Suppressor macrophage treated with lipopolysaccharide for 1 hour (primary cell): Measurements from ENCODE around the gene APBB2.
A peak's percentile ranks its signal among the peaks of the same experiment; 100 is the strongest.
"Not testable (repeated sequence)": the region's sequence is repeated elsewhere in the genome, so short reads cannot be mapped to it uniquely, and the experiment has no call there.

ENCODE experiments used
- DNase-seq, 3 donors: peaks; one replicate each; pipeline ENCODE4 v3.0.0-alpha.2; 2020 to 2022

Gene APBB2

GRCh38 chr4:40924793-40925117 lies 289.6 kb downstream of the APBB2 start:
- no peak for DNase-seq

GRCh38 chr4:40924096-40924792 lies 290.1 kb downstream of the APBB2 start:
- peak; percentile 69 to 87 (median 81) for DNase-seq

- DNase-seq = no peak
Observed at GRCh38 chr4:40923316-40924095, 290.8 kb downstream of the APBB2 start.

- DNase-seq = peak; percentile 44 to 67 (median 59)
Observed at GRCh38 chr4:40919976-40920375, 294.4 kb downstream of the APBB2 start.

- DNase-seq = peak; percentile 35 to 41 (median 40)
Observed at GRCh38 chr4:40918330-40918729, 296.0 kb downstream of the APBB2 start.

- peak; percentile 65 to 71 (median 70) for DNase-seq
Observed at GRCh38 chr4:40916880-40917279, 297.5 kb downstream of the APBB2 start.

GRCh38 chr4:40916218-40916555 lies 298.2 kb downstream of the APBB2 start:
- peak; percentile 58 to 65 (median 64) for DNase-seq

GRCh38 chr4:40915318-40916217 lies 298.8 kb downstream of the APBB2 start:
- DNase-seq = peak in 2 of 3 donors; percentile 20 to 33

GRCh38 chr4:40912460-40913184 lies 301.7 kb downstream of the APBB2 start:
- peak; percentile 76 to 95 (median 92) for DNase-seq

- DNase-seq = no peak
Observed at GRCh38 chr4:40910706-40911105, 303.6 kb downstream of the APBB2 start.

- DNase-seq = peak; percentile 22 to 65 (median 31)
Observed at GRCh38 chr4:40909363-40909876, 304.9 kb downstream of the APBB2 start.

GRCh38 chr4:40908702-40909362 lies 305.5 kb downstream of the APBB2 start:
- DNase-seq = peak; percentile 86 to 89 (median 87)

GRCh38 chr4:40908297-40908696 lies 306.0 kb downstream of the APBB2 start:
- no peak for DNase-seq

- DNase-seq = no peak
Observed at GRCh38 chr4:40905414-40905813, 308.9 kb downstream of the APBB2 start.

- DNase-seq = not testable (repeated sequence)
Observed at GRCh38 chr4:40900531-40900930, 313.8 kb downstream of the APBB2 start.

GRCh38 chr4:40897557-40898203 lies 316.7 kb downstream of the APBB2 start:
- peak; percentile 74 to 88 (median 82) for DNase-seq

GRCh38 chr4:40890764-40891163 lies 323.6 kb downstream of the APBB2 start:
- no peak for DNase-seq

- no peak for DNase-seq
Observed at GRCh38 chr4:40890199-40890598, 324.1 kb downstream of the APBB2 start.

- no peak for DNase-seq
Observed at GRCh38 chr4:40888933-40889332, 325.4 kb downstream of the APBB2 start.

GRCh38 chr4:40887764-40888131 lies 326.6 kb downstream of the APBB2 start:
- DNase-seq = peak; percentile 87 to 98 (median 97)
